SK-N-SH (cell line): Measurements from ENCODE around the gene OR52I1. TPM values are rescaled to one million over a fixed set of nuclear protein-coding genes. Genes with fewer than 3 reads are reported as not detected.

Source experiments
- CTCF ChIA-PET: fragments of 300-600, 350-600 bp; formaldehyde crosslinking; extraction: SDS; loops from one replicate; lab custom pipeline; 2021; lab: Yijun Ruan, JAX
- POLR2A ChIA-PET: fragments of 350-600 bp; sonication (Branson Sonifier 250); formaldehyde crosslinking; extraction: SDS; loops from one replicate; lab custom pipeline; 2020; ENCODE audit warnings: antibody characterized with exemption, inconsistent platforms; lab: Yijun Ruan, JAX
- DNase-seq: peaks from one replicate; pipeline ENCODE4 v3.0.0; 2012
- H2AFZ ChIP-seq: fragments of 200-600 bp; sonication (generic); 2 replicates; pipeline ENCODE4 v1.8.1; 2016; ENCODE audit warnings: antibody characterized with exemption, mild to moderate bottlenecking, low read depth
- H3F3A ChIP-seq: fragments of 200-600 bp; sonication (generic); replicated peaks from 2 replicates; pipeline ENCODE3; 2016; ENCODE audit warnings: antibody characterized with exemption, mild to moderate bottlenecking; ENCODE audit not compliant: insufficient read depth
- H3K27ac ChIP-seq, 2 experiments: fragments of 200-500 bp in 1 of 2; fragments of 200-600 bp in 1 of 2; sonication (Bioruptor generic) in 1 of 2; sonication (generic), shearing (Covaris generic) in 1 of 2; 2 replicates each; pipeline versions ENCODE4 v1.5.1 to v1.6.1; 2014 to 2016; ENCODE audit warnings: low read depth in 2 of 2, inconsistent platforms in 1 of 2, low read length in 1 of 2, mild to moderate bottlenecking in 1 of 2, mixed read lengths in 1 of 2
- H3K27me3 ChIP-seq: fragments of 200-600 bp; sonication (generic), shearing (Covaris generic); 2 replicates; pipeline ENCODE4 v1.6.1; 2016; ENCODE audit warnings: mixed run types; ENCODE audit not compliant: insufficient read depth
- H3K36me3 ChIP-seq, 2 experiments: fragments of 200-500 bp in 1 of 2; fragments of 200-600 bp in 1 of 2; sonication (Bioruptor generic) in 1 of 2; sonication (generic) in 1 of 2; replicated peaks in 1 of 2; 2 replicates each; pipeline versions ENCODE3 to v1.5.1; 2014 to 2016; ENCODE audit warnings: low read length in 1 of 2, mild to moderate bottlenecking in 1 of 2; ENCODE audit not compliant: insufficient read depth in 2 of 2, control insufficient read depth in 1 of 2
- H3K4me1 ChIP-seq, 2 experiments: fragments of 200-500 bp in 1 of 2; fragments of 200-600 bp in 1 of 2; sonication (Bioruptor generic) in 1 of 2; sonication (generic), shearing (Covaris generic) in 1 of 2; 2 replicates each; pipeline versions ENCODE4 v1.5.1 to v1.6.1; 2014 to 2016; ENCODE audit warnings: low read depth in 1 of 2, low read length in 1 of 2, mixed run types in 1 of 2; ENCODE audit not compliant: insufficient read depth in 2 of 2, control insufficient read depth in 1 of 2
- H3K4me2 ChIP-seq: fragments of 200-600 bp; sonication (generic), shearing (Covaris generic); 2 replicates; pipeline ENCODE4 v1.6.1; 2017; ENCODE audit warnings: mixed run types
- H3K4me3 ChIP-seq, 2 experiments: fragments of 200-500 bp in 1 of 2; fragments of 200-600 bp in 1 of 2; sonication (Bioruptor generic) in 1 of 2; sonication (generic), shearing (Covaris generic) in 1 of 2; 2 replicates each; pipeline versions ENCODE4 v1.5.1 to v1.8.1; 2014 to 2016; ENCODE audit warnings: low read depth in 2 of 2, inconsistent platforms in 1 of 2, low read length in 1 of 2, mild to moderate bottlenecking in 1 of 2, mixed read lengths in 1 of 2, moderate library complexity in 1 of 2
- H3K79me2 ChIP-seq: fragments of 200-600 bp; sonication (generic); 2 replicates; pipeline ENCODE4 v1.8.1; 2017; ENCODE audit warnings: mild to moderate bottlenecking; ENCODE audit not compliant: insufficient read depth
- H3K9ac ChIP-seq: fragments of 200-600 bp; sonication (generic); 2 replicates; pipeline ENCODE4 v1.6.1; 2017; ENCODE audit warnings: mixed run types
- H3K9me2 ChIP-seq: fragments of 200-600 bp; sonication (generic); 2 replicates; pipeline ENCODE4 v1.6.1; 2017; ENCODE audit warnings: mixed run types
- H3K9me3 ChIP-seq: fragments of 200-600 bp; sonication (generic); 2 replicates; pipeline ENCODE4 v1.6.1; 2017; ENCODE audit warnings: mixed run types, mild to moderate bottlenecking, moderate library complexity
- H4K20me1 ChIP-seq: fragments of 200-600 bp; sonication (generic); 2 replicates; pipeline ENCODE4 v1.6.1; 2017; ENCODE audit warnings: mild to moderate bottlenecking, mixed run types; ENCODE audit not compliant: insufficient read depth
- CHD2 ChIP-seq: fragments of 150-350 bp; IDR thresholded peaks from 2 replicates; pipeline ENCODE4 v1.6.1; 2018; ENCODE audit warnings: low read length; ENCODE audit not compliant: partially characterized antibody
- EP300 ChIP-seq, 2 experiments: IDR thresholded peaks; 2 replicates each; pipeline versions ENCODE4 v1.4.0 to v1.6.1; 2012; ENCODE audit warnings: borderline replicate concordance in 1 of 2, low read depth in 1 of 2, low read length in 1 of 2
- FOSL2 ChIP-seq: IDR thresholded peaks from 2 replicates; pipeline ENCODE4 v1.4.0; 2012; ENCODE audit warnings: low read depth, mild to moderate bottlenecking, moderate library complexity, borderline replicate concordance
- FOXM1 ChIP-seq: IDR thresholded peaks from 2 replicates; pipeline ENCODE4 v1.4.0; 2012; ENCODE audit warnings: low read depth, mild to moderate bottlenecking
- PBX3 ChIP-seq: IDR thresholded peaks from 2 replicates; pipeline ENCODE4; 2012
- RCOR1 ChIP-seq: fragments of 150-350 bp; IDR thresholded peaks from 2 replicates; pipeline ENCODE4 v1.6.1; 2017; ENCODE audit warnings: antibody characterized with exemption, low read length
- REST ChIP-seq: IDR thresholded peaks from 2 replicates; pipeline ENCODE4 v1.6.1; 2012; ENCODE audit warnings: mild to moderate bottlenecking, low read depth, low read length, moderate library complexity
- SMC3 ChIP-seq: IDR thresholded peaks from 2 replicates; pipeline ENCODE4 v1.6.1; 2012; ENCODE audit warnings: low read depth, low read length, improper control_type of control experiment
- TAF1 ChIP-seq: IDR thresholded peaks from 2 replicates; pipeline ENCODE4 v1.6.1; 2012; ENCODE audit warnings: low read depth, mild to moderate bottlenecking, low read length, moderate library complexity, borderline replicate concordance
- USF1 ChIP-seq: IDR thresholded peaks from 2 replicates; pipeline ENCODE4 v1.4.0; 2012; ENCODE audit warnings: low read depth, borderline replicate concordance
- YY1 ChIP-seq: IDR thresholded peaks from 2 replicates; pipeline ENCODE4 v1.4.0; 2012; ENCODE audit warnings: low read depth, mild to moderate bottlenecking
- WGBS: methylation state at CpG from one replicate; pipeline ENCODE4 v1.1.6; 2017; ENCODE audit warnings: low lambda C conversion rate; 5-methylcytosine and 5-hydroxymethylcytosine counted together
- polyA plus RNA-seq, 3 experiments: library from polyadenylated mRNA; depleted of rRNA; stranded (reverse); fragments of >200 nt; gene quantifications; 2 replicates each; pipeline ENCODE4 v1.2.3, GENCODE V29; 2012

The OR52I1 gene
- polyA plus RNA-seq, 1 of the 3 experiments (the other 2 are of a cell fraction): not detected

GRCh38 chr11:4626207-4627099 is 32.6 kb downstream of the OR52I1 start (continued):
- TF ChIP-seq USF1 (no peak), FOXM1 (no peak), CHD2 (no peak), PBX3 (no peak), SMC3 (peak; percentile 29; the same call in 1 of the 2 replicates)

- Histone ChIP-seq H3K36me3 (no peaks in the 10 kb centered on the region), H2AFZ (no peak overlapping the region), H3K9me2 (no peaks in the 10 kb centered on the region), H3K79me2 (no peaks in the 10 kb centered on the region), H3K4me2 (no peak overlapping the region), H3F3A (no peaks in the 10 kb centered on the region), H3K27me3 (peaks cover 24% of the 10 kb centered on the region), H3K27ac (no peak overlapping the region), H3K9me3 (no peaks in the 10 kb centered on the region), H4K20me1 (no peaks in the 10 kb centered on the region), H3K9ac (no peak overlapping the region), H3K4me1 (no peaks in the 10 kb centered on the region; a peak in 1 of 4 replicates), H3K4me3 (no peak overlapping the region)
- no peak for TF ChIP-seq RCOR1
- TF ChIP-seq TAF1: no peak
- TF ChIP-seq REST: no peak
- no peak for TF ChIP-seq CHD2
- TF ChIP-seq EP300 (IDR thresholded peaks at IDR 0.05; ENCODE audit: borderline replicate concordance in 1 of 2, low read depth in 1 of 2, low read length in 1 of 2): no peak
- no peak for TF ChIP-seq FOSL2
- TF ChIP-seq YY1: no peak
- DNase-seq: no peak
- 4% methylated on average over 2 of the region's 2 CpGs for WGBS
- ChIA-PET POLR2A (no interaction called here), CTCF (interaction anchor here (0.6 to 2.9 kb wide), 29 partner anchors 10 to 1727 kb away, joined by 3 to 44 read pairs (median 4); partner anchors contain the start of gene MMP26)
These were observed 42.3 kb downstream of the OR52I1 start for GRCh38 chr11:4636136-4636535.
